CD4-positive, alpha-beta T cell (primary cell): ENCODE data around the gene PADI4. TPM values are rescaled to one million over a fixed set of nuclear protein-coding genes. Genes with fewer than 3 reads are reported as not detected.

Experiments
- ATAC-seq: fragments of 200-7000 bp; cut with Tn5 transposase; one replicate; pipeline ENCODE4 v1.10.0; 2022; ENCODE audit warnings: mild to moderate bottlenecking; ENCODE audit not compliant: poor library complexity
- CTCF ChIA-PET: fragments of 350-600 bp; sonication (Branson Sonifier 250); formaldehyde crosslinking; loops from one replicate; lab custom pipeline; 2021; ENCODE audit warnings: antibody characterized with exemption, inconsistent platforms; lab: Charles Lee
- POLR2A ChIA-PET: fragments of 350-600 bp; sonication (Branson Sonifier 250); formaldehyde crosslinking; loops from one replicate; lab custom pipeline; 2021; ENCODE audit warnings: antibody characterized with exemption, inconsistent platforms; lab: Charles Lee
- DNase-seq, 14 experiments: peaks; one replicate each; pipeline ENCODE4 v3.0.0-alpha.2; 2013 to 2020; ENCODE audit warnings: mixed read lengths in 2 of 14
- H3K27ac ChIP-seq, 2 donors: one replicate each; pipeline versions ENCODE4 v1.5.1 to v1.7.0; 2013; ENCODE audit warnings: low read length in 2 of 2, low read depth in 1 of 2, mild to moderate bottlenecking in 1 of 2
- H3K27me3 ChIP-seq, 2 experiments: 1 replicate in 1 of 2; 2 replicates in 1 of 2; pipeline versions ENCODE4 v1.6.1 to v1.7.0; 2013; ENCODE audit warnings: low read length in 2 of 2, control low read depth in 1 of 2, mild to moderate bottlenecking in 1 of 2, moderate library complexity in 1 of 2; ENCODE audit not compliant: insufficient read depth in 2 of 2, control insufficient read depth in 1 of 2
- H3K36me3 ChIP-seq: one replicate; pipeline ENCODE4 v1.6.1; 2013; ENCODE audit warnings: low read length, control low read depth; ENCODE audit not compliant: insufficient read depth
- H3K4me1 ChIP-seq: one replicate; pipeline ENCODE4 v1.6.1; 2013; ENCODE audit warnings: low read length, control low read depth; ENCODE audit not compliant: insufficient read depth
- H3K4me3 ChIP-seq: one replicate; pipeline ENCODE4 v1.5.1; 2013; ENCODE audit warnings: mild to moderate bottlenecking, low read length, moderate library complexity
- H3K9me3 ChIP-seq, 2 experiments: 1 replicate in 1 of 2; 2 replicates in 1 of 2; pipeline versions ENCODE4 v1.6.1 to v1.7.0; 2013; ENCODE audit warnings: low read length in 2 of 2, mild to moderate bottlenecking in 2 of 2, control low read depth in 1 of 2, moderate library complexity in 1 of 2; ENCODE audit not compliant: control insufficient read depth in 1 of 2, insufficient read depth in 1 of 2
- H3K27ac Mint-ChIP-seq: one replicate; pipeline ENCODE4 v1.8.0; 2020; ENCODE audit warnings: mixed read lengths
- H3K27me3 Mint-ChIP-seq: one replicate; pipeline ENCODE4 v1.8.0; 2021; ENCODE audit warnings: mixed read lengths
- H3K36me3 Mint-ChIP-seq: one replicate; pipeline ENCODE4 v1.8.0; 2021; ENCODE audit warnings: low read depth, mixed read lengths
- H3K4me1 Mint-ChIP-seq: one replicate; pipeline ENCODE4 v1.8.0; 2021; ENCODE audit warnings: low read depth, mixed read lengths
- H3K4me3 Mint-ChIP-seq: one replicate; pipeline ENCODE4 v1.8.0; 2020; ENCODE audit warnings: mild to moderate bottlenecking, mixed read lengths
- H3K9me3 Mint-ChIP-seq: one replicate; pipeline ENCODE4 v1.8.0; 2020; ENCODE audit warnings: mixed read lengths
- intact Hi-C, 2 experiments: fragments of 100-400 bp; cut with DNase I in 1 of 2; cut with micrococcal nuclease in 1 of 2; formaldehyde crosslinking; loops; one replicate each; pipeline versions ENCODE4 v1.15.1 to v1.9.0; 2023 to 2025; cut with DNase I, micrococcal nuclease
- total RNA-seq, 174 experiments: library from RNA in 2 of 174; stranded (reverse) in 2 of 174; gene quantifications; one replicate each; pipeline ENCODE4 v1.2.3 and lab custom pipeline; 2021 to 2026
- TF ChIP-seq, protein P1 (sequence below): fragments of 200-600 bp; IDR thresholded peaks from one replicate; pipeline ENCODE4 v1.8.0; 2022; ENCODE audit warnings: antibody characterized with exemption, mild to moderate bottlenecking

The PADI4 gene
- total RNA-seq, 2 experiments from 2014 or later = 0.41 to 0.75 TPM

DNA sequence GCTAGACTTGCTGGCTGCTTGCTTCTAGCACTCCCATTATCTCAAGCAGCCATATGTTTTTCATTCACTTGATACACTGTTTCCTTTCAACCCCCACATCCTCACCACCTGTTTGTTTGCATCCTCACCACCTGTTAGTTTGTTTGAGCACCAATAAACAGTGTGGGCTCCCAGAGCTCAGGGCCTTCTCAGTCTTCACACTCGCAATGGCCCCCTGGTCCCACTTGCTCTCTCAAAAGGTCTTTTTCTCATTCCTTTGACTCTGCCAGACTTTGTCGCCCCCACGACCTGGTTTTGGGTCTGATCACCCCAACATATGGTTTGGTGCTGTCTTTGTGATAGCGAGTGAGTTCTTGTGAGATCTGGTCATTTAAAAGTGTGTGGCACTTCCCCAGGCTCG is 6.2 kb upstream of the PADI4 start:
- ATAC-seq = no peak
- ChIA-PET POLR2A (no interaction called here), CTCF (no interaction called here)
- H3K27me3 ChIP-seq = no peaks in the 10 kb centered on the region
- intact Hi-C loops = no loop called here
- Mint-ChIP-seq H3K36me3 (peaks cover 3% of the 10 kb centered on the region), H3K4me1 (no peaks in the 10 kb centered on the region), H3K27ac (no peak overlapping the region), H3K27me3 (peaks cover 11% of the 10 kb centered on the region), H3K9me3 (peaks cover 9% of the 10 kb centered on the region), H3K4me3 (no peak overlapping the region)
- TF ChIP-seq, protein P1, sequence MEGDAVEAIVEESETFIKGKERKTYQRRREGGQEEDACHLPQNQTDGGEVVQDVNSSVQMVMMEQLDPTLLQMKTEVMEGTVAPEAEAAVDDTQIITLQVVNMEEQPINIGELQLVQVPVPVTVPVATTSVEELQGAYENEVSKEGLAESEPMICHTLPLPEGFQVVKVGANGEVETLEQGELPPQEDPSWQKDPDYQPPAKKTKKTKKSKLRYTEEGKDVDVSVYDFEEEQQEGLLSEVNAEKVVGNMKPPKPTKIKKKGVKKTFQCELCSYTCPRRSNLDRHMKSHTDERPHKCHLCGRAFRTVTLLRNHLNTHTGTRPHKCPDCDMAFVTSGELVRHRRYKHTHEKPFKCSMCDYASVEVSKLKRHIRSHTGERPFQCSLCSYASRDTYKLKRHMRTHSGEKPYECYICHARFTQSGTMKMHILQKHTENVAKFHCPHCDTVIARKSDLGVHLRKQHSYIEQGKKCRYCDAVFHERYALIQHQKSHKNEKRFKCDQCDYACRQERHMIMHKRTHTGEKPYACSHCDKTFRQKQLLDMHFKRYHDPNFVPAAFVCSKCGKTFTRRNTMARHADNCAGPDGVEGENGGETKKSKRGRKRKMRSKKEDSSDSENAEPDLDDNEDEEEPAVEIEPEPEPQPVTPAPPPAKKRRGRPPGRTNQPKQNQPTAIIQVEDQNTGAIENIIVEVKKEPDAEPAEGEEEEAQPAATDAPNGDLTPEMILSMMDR = no peak
- H3K4me3 ChIP-seq = no peak overlapping the region
- no peak overlapping the region for H3K27ac ChIP-seq
- no peak for DNase-seq
- no peaks in the 10 kb centered on the region for H3K4me1 ChIP-seq
- H3K9me3 ChIP-seq = peaks cover 9 to 17% of the 10 kb centered on the region in 2 experiments
- no peaks in the 10 kb centered on the region for H3K36me3 ChIP-seq

DNA sequence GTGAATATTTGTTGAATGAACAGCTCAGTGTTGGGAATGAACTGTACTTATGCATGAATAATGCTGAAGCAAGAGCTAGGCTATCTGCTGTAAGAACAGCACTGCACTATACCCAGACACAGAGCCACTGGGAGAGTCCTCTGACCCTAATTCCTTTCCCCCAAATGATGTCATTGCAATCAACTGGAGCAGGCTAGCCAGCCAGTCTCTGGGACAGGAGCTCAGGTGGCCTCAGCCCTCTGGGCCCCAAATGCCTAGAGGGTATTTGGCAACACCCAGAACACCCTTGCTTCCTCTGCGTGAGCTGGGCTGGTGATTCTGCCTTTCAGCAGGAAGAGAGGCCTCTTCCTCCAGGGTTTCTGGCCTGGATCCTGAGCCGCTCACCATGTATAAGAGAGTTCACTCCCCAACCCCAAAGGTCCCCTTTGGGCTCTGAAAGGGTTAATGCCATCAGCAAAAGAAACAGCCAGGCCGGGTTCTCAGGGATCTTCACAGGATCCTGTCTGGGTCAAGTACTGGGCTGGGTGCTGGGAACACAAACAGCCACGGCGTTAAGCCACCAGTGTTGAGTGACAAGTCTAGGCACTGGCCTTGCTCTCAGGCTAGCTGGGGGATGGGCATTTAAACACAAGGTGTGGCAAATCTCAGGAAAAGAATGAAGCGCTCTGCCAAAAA is 3.7 kb upstream of the PADI4 start:
- H3K4me1 Mint-ChIP-seq = no peaks in the 10 kb centered on the region
- H3K27ac Mint-ChIP-seq = no peak overlapping the region
- peaks cover 9% of the 10 kb centered on the region for H3K9me3 Mint-ChIP-seq
- H3K4me3 Mint-ChIP-seq = no peak overlapping the region
- DNase-seq = no peak
- H3K27me3 Mint-ChIP-seq = peaks cover 16% of the 10 kb centered on the region
- TF ChIP-seq, protein P1 = no peak
- Histone ChIP-seq H3K4me3 (no peak overlapping the region), H3K27ac (no peak overlapping the region), H3K27me3 (peaks cover 0 to 13% of the 10 kb centered on the region in 2 experiments), H3K4me1 (no peaks in the 10 kb centered on the region), H3K9me3 (peaks cover 9 to 17% of the 10 kb centered on the region in 2 experiments), H3K36me3 (no peaks in the 10 kb centered on the region)
- ChIA-PET POLR2A (no interaction called here), CTCF (no interaction called here)
- ATAC-seq = no peak
- intact Hi-C loops = no loop called here
- no peaks in the 10 kb centered on the region for H3K36me3 Mint-ChIP-seq

DNA sequence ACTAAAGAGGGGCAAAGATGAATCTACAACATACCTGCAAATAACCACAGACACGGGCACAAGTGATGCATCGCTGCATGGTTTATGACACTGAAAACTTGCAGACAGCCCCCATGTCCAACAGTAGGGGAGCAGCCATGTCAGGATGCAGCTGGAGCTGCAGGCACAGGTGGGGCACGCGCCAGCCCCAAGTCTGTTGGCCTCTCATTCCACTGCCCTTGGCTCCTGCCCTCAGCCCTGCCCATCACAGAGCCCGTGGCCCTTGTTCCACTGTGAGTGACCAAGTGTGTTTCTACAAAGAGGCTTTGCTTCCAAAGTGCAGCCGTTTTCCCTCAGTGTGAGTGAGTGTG is 3.2 kb upstream of the PADI4 start:
- Histone ChIP-seq H3K4me1 (no peaks in the 10 kb centered on the region), H3K36me3 (no peaks in the 10 kb centered on the region), H3K9me3 (peaks cover 9 to 17% of the 10 kb centered on the region in 2 experiments), H3K27me3 (peaks cover 1 to 18% of the 10 kb centered on the region in 2 experiments), H3K4me3 (no peak overlapping the region), H3K27ac (no peak overlapping the region)
- Mint-ChIP-seq H3K4me1 (no peaks in the 10 kb centered on the region), H3K36me3 (no peaks in the 10 kb centered on the region), H3K4me3 (no peak overlapping the region), H3K9me3 (peaks cover 9% of the 10 kb centered on the region), H3K27ac (no peak overlapping the region), H3K27me3 (peaks cover 21% of the 10 kb centered on the region)
- ChIA-PET CTCF (no interaction called here), POLR2A (no interaction called here)
- DNase-seq = no peak
- intact Hi-C loops = no loop called here
- TF ChIP-seq, protein P1 = no peak
- no peak for ATAC-seq
